Activated T-cell treated with anti-CD3 and anti-CD28 coated beads for 48 hours (primary cell): ENCODE measurements around the gene BCR.
A peak's percentile ranks its signal among the peaks of the same experiment; 100 is the strongest.

Source experiments
- DNase-seq: peaks from one replicate; pipeline ENCODE4 v3.0.0-alpha.2; 2020; ENCODE audit warnings: low read depth

The BCR gene

DNA sequence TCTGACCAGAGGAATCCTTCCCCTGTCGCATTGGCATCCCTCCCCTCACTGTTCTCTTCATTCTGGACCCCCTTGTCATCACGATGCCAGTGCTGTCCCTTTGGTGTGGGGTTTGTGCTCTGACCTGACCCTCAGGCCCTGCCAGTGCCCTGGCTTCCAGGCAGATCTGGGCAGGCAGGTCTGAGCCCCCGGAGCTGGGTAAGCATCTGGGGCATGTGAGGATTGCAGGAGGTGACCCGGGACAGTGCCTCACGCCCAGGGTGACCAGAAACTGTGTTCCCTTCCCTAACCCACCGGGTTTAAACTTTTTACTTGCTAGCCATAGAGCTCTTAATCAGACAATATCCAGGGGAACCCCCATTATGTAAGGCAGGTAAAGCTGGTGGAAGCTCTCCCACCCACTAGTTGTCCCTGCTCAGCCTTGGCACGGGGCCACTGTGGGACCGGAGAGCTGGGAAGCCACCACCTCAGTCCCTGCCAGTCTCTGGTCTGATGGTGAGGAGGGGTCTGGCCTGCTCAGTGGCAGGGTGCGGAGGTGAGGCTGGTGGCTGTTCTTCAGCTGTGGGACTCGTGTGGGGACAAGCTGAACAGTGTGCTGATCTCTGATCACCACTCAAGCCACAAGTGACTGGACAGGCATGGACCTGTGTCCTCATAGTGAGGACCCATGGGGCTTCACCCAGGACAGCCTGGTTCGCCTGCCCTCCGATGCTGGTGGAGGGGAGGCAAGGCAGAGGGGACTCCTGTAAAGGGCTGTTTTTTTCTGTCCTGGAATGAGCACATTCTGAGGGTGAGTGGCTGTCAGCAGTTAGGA is 38.0 kb downstream of the BCR start:
- no peak for DNase-seq

GRCh38 chr22:23218867-23219251 is 38.5 kb downstream of the BCR start:
- DNase-seq, result no peak

- no peak for DNase-seq
These were observed 39.0 kb downstream of the BCR start for GRCh38 chr22:23219317-23219716.

DNA sequence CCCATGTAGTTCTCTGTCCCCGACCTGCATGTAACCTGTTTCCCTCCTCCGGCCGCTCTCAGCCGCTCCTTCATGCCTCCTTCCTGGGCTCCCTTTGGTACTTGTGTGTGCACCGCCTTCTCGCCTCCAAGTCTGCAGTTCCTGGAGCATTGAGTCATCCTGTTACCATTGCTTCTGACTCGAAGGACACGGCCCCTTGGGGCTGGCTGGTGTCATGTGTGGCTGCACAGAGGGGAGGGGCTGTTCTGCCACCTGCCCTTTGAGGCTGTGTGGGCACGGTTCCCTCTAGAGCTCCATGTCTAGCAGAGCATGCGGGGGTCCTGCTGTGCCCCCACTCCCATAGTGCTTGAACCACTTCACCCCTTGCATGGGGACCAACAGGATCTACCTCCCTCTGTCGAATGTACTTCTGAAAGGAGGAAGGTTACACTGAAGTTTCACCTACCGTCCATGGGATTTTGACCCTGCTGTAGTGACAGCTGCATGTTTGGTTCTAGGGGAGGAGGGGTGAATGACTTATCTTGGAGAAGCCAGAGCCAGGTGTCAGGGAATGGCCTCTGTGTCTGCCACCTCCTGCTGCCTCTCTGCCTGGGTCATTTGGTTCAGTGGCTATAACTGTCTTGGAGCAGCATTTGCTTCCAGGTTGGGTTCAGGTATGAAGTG is 39.6 kb downstream of the BCR start:
- DNase-seq, result peak; percentile 63

DNA sequence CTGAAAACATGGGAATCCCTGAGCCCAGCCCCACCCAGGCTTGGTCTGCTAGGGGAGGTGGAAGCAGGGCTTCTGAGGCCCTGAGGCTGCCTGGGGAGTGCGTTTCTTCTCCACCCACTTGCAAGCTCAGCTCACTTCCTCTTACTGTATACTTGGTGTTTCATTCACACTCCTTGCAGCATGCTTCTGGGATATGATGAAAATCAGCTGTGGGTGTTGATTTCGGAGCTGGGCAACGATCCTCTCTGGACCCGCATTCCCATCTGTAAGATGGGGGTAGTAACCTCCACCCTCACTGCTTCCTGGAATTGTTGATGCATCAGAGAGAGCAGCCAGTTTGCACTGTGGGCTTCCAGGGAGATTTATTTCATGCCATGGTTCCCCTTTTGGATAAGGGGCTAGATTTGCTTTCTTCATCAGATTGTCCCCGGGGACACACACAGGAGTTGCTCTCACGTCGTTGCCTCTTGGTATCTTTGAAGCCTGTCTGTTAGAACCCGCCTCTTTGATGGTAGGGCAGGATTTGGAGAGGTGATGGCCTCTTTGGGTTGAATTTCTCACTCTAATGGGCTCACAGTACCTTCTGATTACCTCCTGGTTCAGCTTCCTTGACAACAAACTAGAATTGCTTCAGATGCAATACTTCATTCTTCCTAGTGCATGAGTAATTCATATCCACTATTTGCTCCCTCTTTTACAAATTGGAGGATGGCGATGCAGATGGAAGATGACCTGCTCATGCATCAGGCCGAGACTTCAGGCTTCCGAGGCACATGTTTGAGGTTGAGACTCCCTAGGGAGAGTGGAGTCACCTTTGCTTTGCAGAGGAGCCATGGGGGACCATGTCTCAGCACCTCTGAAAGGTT is 40.4 kb downstream of the BCR start:
- DNase-seq, result no peak

- no peak for DNase-seq
These were observed 41.1 kb downstream of the BCR start for GRCh38 chr22:23221351-23221804.

DNA sequence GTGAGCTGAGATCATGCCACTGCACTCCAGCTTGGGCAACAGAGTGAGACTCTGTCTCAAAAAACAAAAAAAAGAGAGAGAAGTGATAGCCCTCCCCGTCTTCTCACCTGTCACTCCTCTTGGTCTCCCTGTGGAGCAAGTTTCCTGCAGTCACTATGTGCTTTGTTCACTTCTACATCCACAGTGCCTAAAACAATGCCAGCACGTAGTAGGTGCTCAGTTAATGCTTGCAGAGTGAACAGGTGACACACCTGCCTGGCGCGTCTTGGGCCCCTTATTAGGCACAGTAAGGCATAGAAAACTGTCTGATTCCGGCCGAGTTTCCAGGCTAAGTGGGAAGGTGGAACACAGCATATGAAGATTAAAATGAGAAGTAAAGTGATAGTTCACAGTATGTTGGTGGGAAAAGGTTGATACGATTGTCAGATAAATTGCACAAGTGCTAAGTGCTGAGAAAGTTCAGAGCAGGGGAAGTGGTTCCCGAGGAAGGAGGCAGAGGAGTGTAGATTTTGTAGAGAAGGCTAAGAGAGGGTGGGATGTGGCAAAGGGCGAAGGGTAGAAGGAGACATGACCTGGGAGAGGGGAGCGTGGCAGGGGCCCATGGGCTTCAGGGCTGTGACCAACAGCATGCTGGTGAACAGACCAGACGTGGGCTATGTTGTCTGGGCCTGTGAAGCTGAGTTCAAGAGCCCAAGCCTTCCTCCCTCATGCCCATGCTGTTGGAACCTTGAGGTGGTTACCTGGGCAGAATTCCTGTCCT is 41.9 kb downstream of the BCR start:
- DNase-seq, result no peak

DNA sequence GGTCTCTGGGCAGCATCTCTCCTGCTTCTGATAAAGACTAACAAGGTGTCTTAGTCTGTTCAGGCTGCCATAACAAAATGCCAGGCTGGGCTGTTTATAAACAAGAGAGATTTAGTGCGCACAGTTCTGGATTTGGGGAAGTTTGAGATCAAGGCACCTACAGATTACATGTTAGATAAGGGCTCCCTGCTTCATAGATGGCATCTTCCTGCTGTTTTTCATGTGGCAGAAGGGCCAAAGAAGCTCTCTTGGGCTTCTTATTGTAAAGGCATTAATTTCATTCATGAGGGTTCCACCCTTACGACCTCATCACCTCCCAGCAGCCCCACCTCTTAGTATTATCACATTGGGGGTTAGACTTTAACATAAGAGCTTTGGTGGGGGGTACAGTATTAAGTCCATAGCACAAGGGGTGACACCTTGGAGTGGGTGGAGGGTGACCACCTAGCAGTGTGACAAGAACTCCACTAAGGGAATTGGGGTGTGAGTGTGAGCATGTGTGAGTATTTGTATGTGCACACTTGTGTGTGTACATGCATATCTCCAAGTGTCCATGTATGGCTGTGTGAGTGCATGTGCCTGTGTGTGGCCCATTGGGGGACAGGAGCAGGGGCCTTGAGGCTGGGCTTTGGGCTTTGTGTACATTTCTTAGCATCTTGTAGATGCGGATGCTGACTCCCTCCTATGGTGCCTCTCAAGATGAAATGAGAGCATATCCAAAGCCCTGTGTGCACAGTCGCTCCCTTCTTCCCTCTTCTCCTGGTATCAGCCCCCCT is 42.7 kb downstream of the BCR start:
- no peak for DNase-seq

DNA sequence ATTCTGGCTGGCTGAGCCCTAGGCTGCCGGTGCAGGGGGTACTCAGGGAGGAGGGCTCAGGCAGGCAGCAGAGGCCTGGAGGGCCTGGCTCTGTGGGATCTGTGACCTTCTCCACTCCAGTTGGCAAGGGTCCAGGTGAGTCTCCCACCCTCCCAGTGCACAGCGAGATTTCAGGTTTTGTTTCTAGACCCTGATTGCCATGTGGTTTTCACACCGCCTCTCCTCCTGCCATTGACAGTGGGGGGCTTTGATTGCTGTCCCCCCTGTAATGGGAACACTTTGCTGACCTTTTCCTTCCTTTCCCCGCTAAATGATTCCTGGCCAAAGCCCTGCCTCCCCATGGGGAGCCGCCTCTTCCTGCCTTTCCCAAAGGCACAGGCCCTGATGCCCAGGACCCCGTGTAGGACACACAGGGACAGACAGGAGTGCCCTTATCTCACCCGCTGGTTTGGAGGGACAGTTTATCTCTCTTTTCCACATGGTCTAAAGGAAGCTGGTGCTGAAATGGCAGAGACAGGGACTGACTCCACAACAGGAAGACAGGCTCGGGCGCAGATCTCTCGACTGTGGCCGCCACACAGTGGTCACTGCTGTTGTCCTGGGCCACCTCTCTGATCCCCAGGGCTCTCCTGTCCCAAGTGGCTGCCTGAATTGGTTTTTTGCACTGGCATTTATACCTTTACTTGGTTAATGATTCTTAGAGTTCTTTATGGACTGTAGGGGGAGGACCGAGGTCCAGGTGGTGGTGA is 43.4 kb downstream of the BCR start:
- DNase-seq, result no peak

GRCh38 chr22:23224846-23225245 is 44.5 kb downstream of the BCR start:
- no peak for DNase-seq

DNA sequence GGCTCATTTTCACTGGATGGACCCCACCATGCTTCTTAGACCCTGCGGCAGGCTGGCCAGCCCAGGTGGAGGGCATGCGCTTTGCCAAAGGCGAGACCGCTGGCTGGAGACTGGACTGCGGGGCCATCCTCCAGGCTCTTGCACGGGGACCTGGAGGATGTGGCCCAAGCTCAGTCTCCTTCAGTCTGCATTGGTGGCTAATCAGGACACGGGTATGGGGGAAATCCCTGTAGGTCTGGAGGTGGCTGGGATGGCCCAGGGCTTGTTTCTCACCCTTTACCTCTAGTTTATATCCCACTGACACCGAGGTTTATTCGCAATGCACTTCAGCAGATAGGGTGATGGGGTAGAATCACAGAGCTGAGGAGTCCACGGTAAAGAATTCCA is 45.0 kb downstream of the BCR start:
- no peak for DNase-seq

DNA sequence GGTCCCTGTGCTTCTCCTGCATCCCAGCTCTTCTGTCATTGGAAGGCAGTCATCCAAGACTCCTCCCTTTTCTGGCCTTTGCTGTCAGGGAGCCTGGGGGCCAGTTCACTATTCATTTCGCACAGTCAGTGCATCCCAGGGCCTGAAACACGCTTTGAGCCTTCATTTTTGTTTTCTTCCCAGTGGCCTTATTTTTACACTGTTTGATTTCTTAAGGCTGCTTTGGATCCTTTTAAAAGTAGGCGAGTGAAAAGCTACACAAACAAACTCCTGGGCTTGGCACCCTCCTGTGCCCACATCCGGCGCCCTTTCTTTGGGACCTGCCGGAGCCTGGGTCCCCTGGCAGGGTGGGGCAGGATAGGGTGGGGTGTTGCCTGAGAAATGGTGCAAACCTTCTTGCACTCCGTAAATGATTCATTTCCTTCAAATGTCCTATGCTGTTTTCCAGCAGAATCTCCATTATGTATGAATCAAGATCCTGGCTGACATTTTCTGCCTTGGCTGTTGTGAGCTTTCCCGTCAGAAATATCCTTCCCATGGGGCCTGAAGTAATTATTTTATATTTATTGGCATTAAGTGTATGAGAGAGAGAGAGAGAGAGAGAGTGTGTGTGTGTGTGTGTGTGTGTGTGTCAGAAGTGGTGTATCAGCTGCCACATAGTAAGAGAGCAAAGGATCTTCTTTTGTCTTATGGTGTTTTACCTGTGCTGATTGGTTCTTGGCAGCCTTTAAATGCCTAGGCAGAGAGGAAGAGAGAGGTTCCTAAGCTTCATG is 45.6 kb downstream of the BCR start:
- no peak for DNase-seq

GRCh38 chr22:23226497-23226850 is 46.2 kb downstream of the BCR start:
- no peak for DNase-seq

GRCh38 chr22:23227380-23227779 is 47.1 kb downstream of the BCR start:
- no peak for DNase-seq

DNA sequence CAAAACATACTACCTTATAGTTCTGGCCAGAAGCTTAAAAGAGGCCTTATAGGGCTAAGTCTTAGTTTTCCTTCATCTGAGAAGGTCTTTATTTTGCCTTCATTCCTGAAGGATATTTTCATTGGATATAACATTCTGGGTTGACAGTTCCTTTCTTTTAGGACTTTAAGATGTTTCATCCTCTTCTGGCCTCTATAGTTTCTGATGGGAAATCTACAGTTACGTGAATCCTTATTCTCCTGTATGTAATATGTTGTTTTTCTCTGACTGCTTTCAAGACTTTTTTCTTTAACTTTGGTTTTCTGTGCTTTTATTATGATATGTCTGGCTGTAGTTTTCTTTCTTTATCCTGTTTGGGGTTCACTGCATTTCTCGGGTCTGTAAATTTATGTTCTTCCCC is 48.2 kb downstream of the BCR start:
- DNase-seq, result no peak

- no peak for DNase-seq
These were observed 49.3 kb downstream of the BCR start for GRCh38 chr22:23229646-23230045.

DNA sequence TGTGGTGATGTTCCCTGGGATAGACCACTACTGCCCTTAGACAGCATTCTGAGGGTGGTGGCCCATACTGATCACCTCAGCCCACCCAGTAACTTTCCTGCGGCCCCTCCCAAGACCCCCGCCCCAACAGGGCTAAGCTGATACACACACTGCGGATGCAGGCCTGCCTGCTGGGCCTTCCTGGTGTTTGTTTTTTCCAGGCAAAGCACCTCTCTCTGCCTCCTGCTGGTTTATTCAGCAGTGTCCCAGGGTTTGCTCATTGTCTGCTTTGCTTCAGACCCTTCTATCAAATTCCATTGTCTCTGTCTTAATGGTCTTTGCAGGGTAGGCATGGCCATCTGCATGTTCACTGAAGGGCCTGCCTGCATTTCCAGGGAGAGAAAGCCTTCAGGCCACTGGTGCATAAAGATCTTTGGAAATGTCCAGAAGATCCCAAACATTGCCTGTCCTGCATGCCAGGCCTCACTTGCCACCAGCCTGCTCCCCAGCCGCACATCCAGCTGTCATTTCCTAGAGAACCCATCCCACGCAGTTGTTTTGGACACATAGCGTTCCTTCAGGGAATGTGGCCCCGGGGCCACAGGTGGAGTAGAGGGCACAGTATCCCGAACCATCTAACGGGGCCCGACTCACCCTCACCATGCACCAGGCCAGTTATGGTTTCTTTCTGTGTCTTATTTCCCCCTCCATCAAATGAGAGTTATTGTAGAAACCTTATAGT is 50.2 kb downstream of the BCR start:
- DNase-seq, result no peak

- no peak for DNase-seq
These were observed 51.3 kb downstream of the BCR start for GRCh38 chr22:23231471-23232093.
